ENCODE results near the gene MPZL1. TPM values are rescaled to one million over a fixed set of nuclear protein-coding genes. Genes with fewer than 3 reads are reported as not detected.
A peak's percentile ranks its signal among the peaks of the same experiment; 100 is the strongest.
"Not testable (repeated sequence)": the region's sequence is repeated elsewhere in the genome, so short reads cannot be mapped to it uniquely, and the experiment has no call there.

Gene MPZL1
- total RNA-seq, 1 experiment from 2014 or later = 123 TPM

DNA sequence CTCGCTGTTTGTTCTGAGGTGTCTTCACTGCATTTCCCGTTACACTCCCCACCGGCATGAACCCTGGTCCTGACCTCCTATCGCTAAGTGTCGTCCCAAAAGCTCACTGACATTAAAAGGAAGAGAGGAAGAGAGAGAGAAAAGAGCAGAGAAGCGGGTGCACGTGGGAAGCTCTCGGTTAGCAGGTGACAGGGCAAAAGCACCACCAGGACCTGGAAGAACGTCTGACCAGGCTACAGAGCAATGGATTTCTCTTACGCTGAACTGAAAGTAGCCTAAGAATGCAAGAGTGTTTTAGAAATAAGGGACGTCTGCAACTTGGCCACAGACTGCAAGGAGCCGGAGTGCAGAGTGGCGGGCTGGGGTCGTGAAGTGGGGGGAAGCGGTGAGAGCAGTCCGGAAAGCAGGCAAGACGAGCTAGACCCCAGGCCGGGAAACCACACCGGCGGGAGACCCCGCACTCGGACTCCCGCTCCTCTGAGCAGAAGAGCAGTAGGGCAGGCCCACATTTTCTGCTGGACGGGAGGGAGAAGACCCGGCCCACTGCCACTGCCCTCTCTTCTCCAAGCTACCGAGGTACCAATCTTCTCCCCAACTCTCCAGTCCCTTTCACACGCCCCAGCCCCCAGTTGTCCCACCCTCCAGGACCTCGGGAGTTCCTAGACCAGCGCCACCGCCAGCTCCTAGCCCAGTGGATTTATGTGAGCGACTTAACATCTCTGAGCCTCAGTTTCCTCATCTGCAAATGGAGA is 8.3 kb upstream of the MPZL1 start:
- no peak for DNase-seq (ENCODE audit: low read depth, low spot score)
- in situ Hi-C loops (cut with HindIII; ENCODE audit: low pct_unique_long_range_greater_than_20kb, low sequenced_read_pairs) = no loop called here

DNA sequence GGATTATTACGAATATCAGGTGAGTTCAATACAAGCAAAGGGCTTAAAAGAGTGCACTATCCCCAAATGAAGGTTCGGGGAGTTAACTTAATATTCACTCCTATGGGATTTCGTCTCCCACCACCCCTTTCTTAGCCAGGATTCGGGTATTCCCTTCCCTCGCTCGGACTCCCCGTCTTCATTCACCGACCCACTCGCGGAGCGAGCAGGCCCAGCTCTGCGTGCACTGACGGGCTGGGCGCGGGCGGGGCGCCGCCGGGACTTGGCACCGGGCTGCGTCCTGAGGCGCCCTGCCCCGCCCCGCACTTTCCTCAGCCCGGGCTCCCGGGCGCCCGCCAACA is 7.7 kb upstream of the MPZL1 start:
- no peak for DNase-seq (ENCODE audit: low read depth, low spot score)
- in situ Hi-C loops (cut with HindIII; ENCODE audit: low pct_unique_long_range_greater_than_20kb, low sequenced_read_pairs) = no loop called here

DNA sequence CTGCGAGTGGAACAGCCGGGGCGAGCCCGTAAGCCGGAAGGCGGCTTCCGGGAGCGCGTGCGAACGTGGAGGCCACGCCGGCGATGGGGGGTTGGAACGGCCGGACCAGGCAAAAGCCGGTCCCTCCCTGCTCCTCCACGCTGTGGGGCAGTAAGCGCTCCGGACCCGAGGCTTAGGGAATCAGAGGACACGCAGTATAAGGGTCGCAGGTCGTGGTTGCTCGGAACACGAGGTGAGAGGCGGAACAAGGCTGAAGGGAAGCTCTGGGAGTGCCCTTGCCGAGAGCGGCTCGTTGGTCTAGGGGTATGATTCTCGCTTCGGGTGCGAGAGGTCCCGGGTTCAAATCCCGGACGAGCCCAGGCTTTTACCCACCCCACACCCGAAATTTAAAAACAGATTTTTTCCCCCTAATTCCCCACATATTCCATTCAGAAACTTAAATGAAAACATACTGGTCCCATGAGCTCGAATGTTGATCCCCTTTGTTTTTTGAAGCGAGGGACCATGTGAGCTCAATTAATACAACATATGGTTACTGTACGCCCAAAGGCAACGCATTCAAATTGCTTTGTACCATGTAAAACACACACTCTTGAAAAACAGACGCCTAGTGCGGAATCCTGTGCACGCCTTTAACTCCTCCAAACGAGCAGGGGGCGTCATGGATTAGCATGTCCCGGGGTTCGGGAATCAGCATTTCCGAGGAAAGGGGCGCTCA is 7.2 kb upstream of the MPZL1 start:
- in situ Hi-C loops (cut with HindIII; ENCODE audit: low pct_unique_long_range_greater_than_20kb, low sequenced_read_pairs) = no loop called here
- peak; percentile 88 for DNase-seq (ENCODE audit: low read depth, low spot score)

DNA sequence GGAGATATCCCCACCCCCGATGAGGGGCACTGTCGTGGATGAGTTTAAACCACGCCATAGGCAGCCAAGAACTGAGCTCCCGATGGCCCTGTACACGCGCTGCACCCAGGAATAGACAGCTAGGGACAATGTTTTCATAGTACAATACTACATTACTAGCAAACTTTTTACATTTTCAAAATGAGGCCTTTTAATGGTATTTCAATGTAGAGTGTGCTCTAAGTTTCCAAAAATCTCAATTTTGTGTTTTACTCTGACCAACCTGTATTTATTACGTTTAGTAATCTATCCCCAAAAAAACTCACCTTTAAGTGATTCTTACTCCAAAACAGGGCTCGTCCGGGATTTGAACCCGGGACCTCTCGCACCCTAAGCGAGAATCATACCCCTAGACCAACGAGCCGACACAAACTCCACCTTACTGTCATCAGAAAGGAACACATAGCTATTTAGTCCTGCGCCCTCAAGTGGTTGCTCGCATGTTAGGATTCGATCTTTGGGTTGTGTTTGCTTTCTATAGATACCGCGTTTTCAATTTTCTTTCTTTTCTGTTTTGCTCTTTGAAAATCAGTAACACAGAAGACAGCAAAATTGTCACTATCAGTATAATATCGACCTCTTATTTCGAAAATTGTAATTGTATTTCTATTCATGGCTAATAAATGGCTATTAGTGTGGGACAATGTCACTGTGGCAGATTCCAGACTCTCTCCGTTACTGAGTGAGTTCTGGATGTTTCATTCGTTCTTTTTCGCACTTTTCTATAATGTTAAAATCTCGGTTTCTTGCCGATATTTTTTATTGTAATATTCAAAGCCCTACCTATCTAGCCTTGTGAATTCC is 6.4 kb upstream of the MPZL1 start:
- in situ Hi-C loops (cut with HindIII; ENCODE audit: low pct_unique_long_range_greater_than_20kb, low sequenced_read_pairs) = no loop called here
- peak; percentile 91 for DNase-seq (ENCODE audit: low read depth, low spot score)

DNA sequence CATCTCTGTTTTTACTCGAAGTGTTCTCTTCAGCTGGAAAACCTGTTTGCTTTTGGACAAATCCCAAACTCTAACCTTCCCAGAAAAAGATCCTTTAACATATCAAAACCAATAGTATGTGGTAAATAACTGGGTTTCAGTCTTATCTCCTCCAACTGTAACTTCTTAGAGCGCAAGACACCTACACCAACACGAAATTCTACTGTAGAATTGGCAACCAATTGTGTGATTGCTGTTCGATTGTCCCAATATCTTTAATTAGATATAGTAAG is 5.8 kb upstream of the MPZL1 start:
- peak; percentile 17 for DNase-seq (ENCODE audit: low read depth, low spot score)
- in situ Hi-C loops (cut with HindIII; ENCODE audit: low pct_unique_long_range_greater_than_20kb, low sequenced_read_pairs) = no loop called here

GRCh38 chr1:167717351-167717750 is 4.4 kb upstream of the MPZL1 start:
- in situ Hi-C loops (cut with HindIII; ENCODE audit: low pct_unique_long_range_greater_than_20kb, low sequenced_read_pairs) = no loop called here
- no peak for DNase-seq (ENCODE audit: low read depth, low spot score)

GRCh38 chr1:167718914-167719691 is 2.7 kb upstream of the MPZL1 start:
- DNase-seq (ENCODE audit: low read depth, low spot score) = no peak
- in situ Hi-C loops (cut with HindIII; ENCODE audit: low pct_unique_long_range_greater_than_20kb, low sequenced_read_pairs) = no loop called here

GRCh38 chr1:167719715-167720421 is 1.9 kb upstream of the MPZL1 start:
- not testable (repeated sequence) for DNase-seq (ENCODE audit: low read depth, low spot score)
- in situ Hi-C loops (cut with HindIII; ENCODE audit: low pct_unique_long_range_greater_than_20kb, low sequenced_read_pairs) = loop anchor here (5.0 kb wide), 1 partner anchor 57 kb away; no protein-coding TSS in a partner anchor

- DNase-seq (ENCODE audit: low read depth, low spot score) = peak; percentile 70
- in situ Hi-C loops (cut with HindIII; ENCODE audit: low pct_unique_long_range_greater_than_20kb, low sequenced_read_pairs) = loop anchor here (5.0 kb wide), 1 partner anchor 56 kb away; no protein-coding TSS in a partner anchor
Measured at GRCh38 chr1:167720965-167721616, 691 bp upstream of the MPZL1 start.

- in situ Hi-C loops (cut with HindIII; ENCODE audit: low pct_unique_long_range_greater_than_20kb, low sequenced_read_pairs) = loop anchor here (5.0 kb wide), 1 partner anchor 55 kb away; no protein-coding TSS in a partner anchor
- no peak for DNase-seq (ENCODE audit: low read depth, low spot score)
Measured at GRCh38 chr1:167722152-167722869, 529 bp downstream of the MPZL1 start.

DNA sequence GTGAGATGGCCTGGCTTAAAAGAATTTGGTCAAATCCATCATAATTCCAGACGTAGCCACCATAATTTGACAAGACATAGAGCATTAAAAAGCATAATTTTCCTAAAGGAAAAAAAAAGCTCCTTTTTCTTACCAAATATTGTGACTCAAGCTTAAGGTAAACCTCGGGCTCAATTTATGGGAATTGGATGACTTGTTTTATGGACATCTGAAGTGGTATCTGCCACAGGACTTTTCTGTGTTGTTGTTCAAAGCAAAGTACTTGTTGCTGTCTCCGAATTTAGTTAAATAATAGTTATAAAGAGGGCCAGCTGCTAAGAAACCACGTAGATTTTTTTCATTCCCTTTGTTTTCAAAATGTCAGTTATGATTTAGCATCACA is 1.1 kb downstream of the MPZL1 start:
- DNase-seq (ENCODE audit: low read depth, low spot score) = no peak
- in situ Hi-C loops (cut with HindIII; ENCODE audit: low pct_unique_long_range_greater_than_20kb, low sequenced_read_pairs) = loop anchor here (5.0 kb wide), 1 partner anchor 54 kb away; no protein-coding TSS in a partner anchor

- in situ Hi-C loops (cut with HindIII; ENCODE audit: low pct_unique_long_range_greater_than_20kb, low sequenced_read_pairs) = loop anchor here (5.0 kb wide), 1 partner anchor 53 kb away; no protein-coding TSS in a partner anchor
- no peak for DNase-seq (ENCODE audit: low read depth, low spot score)
Measured at GRCh38 chr1:167723707-167724323, 2.0 kb downstream of the MPZL1 start.

DNA sequence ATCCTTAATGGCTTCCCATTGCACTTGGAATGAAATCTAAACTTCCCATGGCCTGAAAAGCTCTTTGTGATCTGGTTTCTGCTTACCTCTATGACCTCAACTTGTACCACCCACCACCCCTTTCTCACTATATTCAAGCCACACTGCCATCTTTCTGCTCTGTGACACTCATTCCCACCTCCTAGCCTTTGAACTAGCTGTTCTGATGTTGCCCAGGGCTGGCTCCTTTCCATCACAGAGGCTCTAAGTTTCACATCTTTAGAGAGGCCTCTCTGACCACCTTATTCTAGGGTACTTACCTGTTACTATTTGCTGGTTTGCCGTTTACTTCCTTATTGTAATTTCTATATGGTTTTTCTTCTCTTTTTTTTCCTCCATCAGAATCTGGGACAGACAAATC is 4.2 kb downstream of the MPZL1 start:
- DNase-seq (ENCODE audit: low read depth, low spot score) = no peak
- in situ Hi-C loops (cut with HindIII; ENCODE audit: low pct_unique_long_range_greater_than_20kb, low sequenced_read_pairs) = no loop called here

DNA sequence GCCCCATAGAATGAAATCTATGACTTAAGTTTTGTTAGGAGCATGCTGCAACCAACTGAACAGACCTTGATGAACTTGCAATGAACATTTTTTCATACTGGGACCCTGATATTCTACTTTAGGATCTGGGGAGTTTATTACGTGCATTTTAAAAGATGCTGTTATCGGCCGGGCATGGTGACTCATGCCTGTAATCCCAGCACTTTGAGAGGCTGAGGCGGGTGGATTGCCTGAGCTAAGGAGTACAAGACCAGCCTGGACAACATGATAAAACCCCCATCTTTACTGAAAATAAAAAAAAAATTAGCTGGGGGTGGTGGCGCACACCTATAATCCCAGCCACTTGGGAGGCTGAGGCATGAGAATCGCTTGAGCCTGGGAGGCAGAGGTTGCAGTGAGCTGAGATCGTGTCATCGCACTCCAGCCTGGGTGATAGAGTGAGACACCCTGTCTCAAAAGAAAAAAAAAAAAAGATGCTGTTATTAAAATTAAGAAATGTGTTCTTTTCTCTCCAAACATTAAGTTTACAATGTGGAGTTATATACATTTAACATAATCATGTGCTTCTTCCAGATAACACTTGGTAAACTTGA is 7.1 kb downstream of the MPZL1 start:
- in situ Hi-C loops (cut with HindIII; ENCODE audit: low pct_unique_long_range_greater_than_20kb, low sequenced_read_pairs) = no loop called here
- no peak for DNase-seq (ENCODE audit: low read depth, low spot score)

DNA sequence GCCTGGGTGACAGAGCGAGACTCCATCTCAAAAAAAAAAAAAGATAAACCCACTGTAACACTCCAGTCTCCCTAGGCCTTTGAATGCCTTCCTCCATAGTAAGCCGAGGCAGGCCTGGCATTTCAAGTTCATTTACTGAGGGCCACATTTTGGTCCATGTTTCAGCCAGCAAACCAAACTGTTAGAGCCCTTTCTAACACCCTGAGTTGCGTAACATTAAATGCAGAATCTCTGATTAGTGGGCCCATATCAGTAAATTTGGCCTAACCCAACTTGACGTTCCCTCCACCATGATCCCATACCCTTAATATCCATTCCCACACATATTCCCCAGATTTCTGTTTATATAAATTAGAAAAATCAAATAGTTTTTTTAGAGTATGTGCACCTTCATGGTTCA is 12.4 kb downstream of the MPZL1 start:
- DNase-seq (ENCODE audit: low read depth, low spot score) = no peak
- in situ Hi-C loops (cut with HindIII; ENCODE audit: low pct_unique_long_range_greater_than_20kb, low sequenced_read_pairs) = no loop called here

Data from SK-MEL-5 (cell line).